OCI-LY7 (cell line): ENCODE data around the gene MARCO.

Experiments
- EZH2phosphoT487 ChIP-seq: fragments of 200-600 bp; sonication (generic); IDR thresholded peaks from 2 replicates; pipeline ENCODE4 v1.6.1; 2018; ENCODE audit warnings: low read depth, borderline replicate concordance, mild to moderate bottlenecking, mixed run types, antibody characterized with exemption, low read length, moderate library complexity, mixed read lengths
- TF ChIP-seq, protein P1 (sequence below): fragments of 200-600 bp; sonication (generic); conservative IDR thresholded peaks from 2 replicates; pipeline ENCODE4 v1.5.1; 2014; ENCODE audit warnings: mild to moderate bottlenecking, antibody characterized with exemption, low read length, moderate library complexity, mixed read lengths

DNA sequence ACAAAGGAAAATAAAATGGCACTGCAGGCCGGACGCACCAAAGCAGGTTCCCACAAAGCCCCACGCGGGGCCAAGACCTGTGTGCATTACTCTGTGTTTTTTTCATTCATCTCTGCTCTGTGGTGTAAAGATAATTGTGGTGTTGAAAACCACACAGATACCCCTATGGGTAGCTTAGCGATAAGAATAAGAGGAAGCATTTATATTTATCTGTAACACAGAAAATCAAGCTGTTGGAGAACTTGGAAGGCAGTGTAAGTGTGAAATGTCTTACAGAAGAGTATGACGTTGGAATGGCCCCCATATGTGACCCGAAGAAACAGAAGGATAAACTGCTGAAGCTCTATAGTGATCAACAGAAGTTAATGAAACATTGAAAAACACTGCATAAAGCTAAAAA, 20.3 kb upstream of the MARCO start:
- TF ChIP-seq, protein P1, sequence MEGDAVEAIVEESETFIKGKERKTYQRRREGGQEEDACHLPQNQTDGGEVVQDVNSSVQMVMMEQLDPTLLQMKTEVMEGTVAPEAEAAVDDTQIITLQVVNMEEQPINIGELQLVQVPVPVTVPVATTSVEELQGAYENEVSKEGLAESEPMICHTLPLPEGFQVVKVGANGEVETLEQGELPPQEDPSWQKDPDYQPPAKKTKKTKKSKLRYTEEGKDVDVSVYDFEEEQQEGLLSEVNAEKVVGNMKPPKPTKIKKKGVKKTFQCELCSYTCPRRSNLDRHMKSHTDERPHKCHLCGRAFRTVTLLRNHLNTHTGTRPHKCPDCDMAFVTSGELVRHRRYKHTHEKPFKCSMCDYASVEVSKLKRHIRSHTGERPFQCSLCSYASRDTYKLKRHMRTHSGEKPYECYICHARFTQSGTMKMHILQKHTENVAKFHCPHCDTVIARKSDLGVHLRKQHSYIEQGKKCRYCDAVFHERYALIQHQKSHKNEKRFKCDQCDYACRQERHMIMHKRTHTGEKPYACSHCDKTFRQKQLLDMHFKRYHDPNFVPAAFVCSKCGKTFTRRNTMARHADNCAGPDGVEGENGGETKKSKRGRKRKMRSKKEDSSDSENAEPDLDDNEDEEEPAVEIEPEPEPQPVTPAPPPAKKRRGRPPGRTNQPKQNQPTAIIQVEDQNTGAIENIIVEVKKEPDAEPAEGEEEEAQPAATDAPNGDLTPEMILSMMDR, result no peak
- no peak for TF ChIP-seq EZH2phosphoT487
